Colonic mucosa (tissue), 4 donors: ENCODE measurements around the gene EML1. TPM values are rescaled to one million over a fixed set of nuclear protein-coding genes. Genes with fewer than 3 reads are reported as not detected.

Source experiments
- DNase-seq: peaks from one replicate; pipeline ENCODE4 v3.0.0-alpha.2; 2020
- H3K27ac ChIP-seq: fragments of 200-600 bp; one replicate; pipeline ENCODE4 v1.8.0; 2021
- H3K27me3 ChIP-seq: fragments of 200-600 bp; one replicate; pipeline ENCODE4 v1.8.0; 2021
- H3K36me3 ChIP-seq: fragments of 200-600 bp; one replicate; pipeline ENCODE4 v1.8.0; 2021
- H3K4me1 ChIP-seq: fragments of 200-600 bp; one replicate; pipeline ENCODE4 v1.8.0; 2021; ENCODE audit warnings: mild to moderate bottlenecking
- H3K4me3 ChIP-seq: fragments of 200-600 bp; one replicate; pipeline ENCODE4 v1.8.0; 2021
- H3K9ac ChIP-seq, 2 donors: one replicate each; pipeline ENCODE4 v1.7.0; 2013; ENCODE audit warnings: control low read depth in 2 of 2, low read depth in 2 of 2, low read length in 2 of 2
- H3K9me3 ChIP-seq: fragments of 200-600 bp; one replicate; pipeline ENCODE4 v1.8.0; 2021
- CTCF ChIP-seq: fragments of 200-600 bp; IDR thresholded peaks from one replicate; pipeline ENCODE4 v1.8.0; 2022; ENCODE audit warnings: antibody characterized with exemption, mild to moderate bottlenecking
- intact Hi-C: fragments of 100-400 bp; cut with DNase I; formaldehyde crosslinking; loops from one replicate; pipeline ENCODE4 v1.14.1; 2022
- total RNA-seq, 2 donors: library from RNA; stranded (reverse); fragmentation: NEBNext Ultra II Directional in 1 of 2; extraction: Animal tissue kit (Norgen Biotek cat#: 25700) in 1 of 2; gene quantifications; one replicate each; pipeline ENCODE4 v1.2.1, GENCODE V29; 2021
- donor health status: healthy.
- donor health status: DM: no; HTN: no; CAD: no.
- donor health status: DM: no; HTN: no; CAD: no.

EML1 gene
- total RNA-seq, 2 donors from 2014 or later, result 3.6 to 14.2 TPM

- intact Hi-C loops, result loop anchor here (5.0 kb wide), 2 partner anchors 125 to 210 kb away; no protein-coding TSS in a partner anchor
- Histone ChIP-seq H3K4me1 (no peaks in the 10 kb centered on the region), H3K36me3 (no peaks in the 10 kb centered on the region), H3K9me3 (no peaks in the 10 kb centered on the region), H3K27ac (no peak overlapping the region), H3K9ac (no peak overlapping the region), H3K4me3 (no peak overlapping the region), H3K27me3 (peaks cover 11% of the 10 kb centered on the region)
- TF ChIP-seq CTCF, result peak; percentile 61
- DNase-seq, result peak; percentile 58
Observed at GRCh38 chr14:99982537-99983250, 189.5 kb downstream of the EML1 start.

GRCh38 chr14:99983251-99984015 is 190.2 kb downstream of the EML1 start:
- Histone ChIP-seq H3K9ac (no peak overlapping the region), H3K4me3 (no peak overlapping the region), H3K9me3 (no peaks in the 10 kb centered on the region), H3K4me1 (no peaks in the 10 kb centered on the region), H3K36me3 (no peaks in the 10 kb centered on the region), H3K27ac (no peak overlapping the region), H3K27me3 (peaks cover 11% of the 10 kb centered on the region)
- intact Hi-C loops, result loop anchor here (5.0 kb wide), 2 partner anchors 124 to 209 kb away; no protein-coding TSS in a partner anchor
- no peak for TF ChIP-seq CTCF
- DNase-seq, result no peak

GRCh38 chr14:99984036-99984435 is 190.8 kb downstream of the EML1 start:
- intact Hi-C loops, result loop anchor here (5.0 kb wide), 2 partner anchors 123 to 208 kb away; no protein-coding TSS in a partner anchor
- DNase-seq, result no peak
- H3K27me3 ChIP-seq, result peaks cover 9% of the 10 kb centered on the region
- H3K36me3 ChIP-seq, result no peaks in the 10 kb centered on the region
- H3K9me3 ChIP-seq, result no peaks in the 10 kb centered on the region
- no peaks in the 10 kb centered on the region for H3K4me1 ChIP-seq
- no peak overlapping the region for H3K4me3 ChIP-seq
- H3K9ac ChIP-seq, result no peak overlapping the region
- no peak for TF ChIP-seq CTCF
- H3K27ac ChIP-seq, result no peak overlapping the region

- Histone ChIP-seq H3K4me3 (no peak overlapping the region), H3K36me3 (no peaks in the 10 kb centered on the region), H3K4me1 (no peaks in the 10 kb centered on the region), H3K9me3 (no peaks in the 10 kb centered on the region), H3K27ac (no peak overlapping the region), H3K27me3 (no peaks in the 10 kb centered on the region), H3K9ac (no peak overlapping the region)
- TF ChIP-seq CTCF, result no peak
- DNase-seq, result no peak
- intact Hi-C loops, result no loop called here
Observed at GRCh38 chr14:99986396-99986795, 193.2 kb downstream of the EML1 start.

- H3K27ac ChIP-seq, result no peak overlapping the region
- no peak for DNase-seq
- H3K9ac ChIP-seq, result no peak overlapping the region
- no peaks in the 10 kb centered on the region for H3K4me1 ChIP-seq
- no peaks in the 10 kb centered on the region for H3K27me3 ChIP-seq
- H3K4me3 ChIP-seq, result no peak overlapping the region
- TF ChIP-seq CTCF, result no peak
- no peaks in the 10 kb centered on the region for H3K36me3 ChIP-seq
- no peaks in the 10 kb centered on the region for H3K9me3 ChIP-seq
- intact Hi-C loops, result no loop called here
Observed at GRCh38 chr14:99989032-99989431, 195.8 kb downstream of the EML1 start.
